Activated gamma-delta T cell treated with Interleukin-2 at 50 U/mL for 16 hours (primary cell): Measurements from ENCODE around the gene CDC27.
A peak's percentile ranks its signal among the peaks of the same experiment; 100 is the strongest.
"Not testable (repeated sequence)": the region's sequence is repeated elsewhere in the genome, so short reads cannot be mapped to it uniquely, and the experiment has no call there.

Experiments used
- DNase-seq: peaks from one replicate; pipeline ENCODE4 v3.0.0-alpha.2; 2020

CDC27 gene

GRCh38 chr17:47219621-47220475 lies 30.8 kb upstream of the CDC27 start:
- no peak for DNase-seq

- DNase-seq: no peak
Measured at GRCh38 chr17:47218896-47219430, 29.9 kb upstream of the CDC27 start.

- DNase-seq: not testable (repeated sequence)
Measured at GRCh38 chr17:47217279-47217678, 28.2 kb upstream of the CDC27 start.

GRCh38 chr17:47216821-47217220 lies 27.7 kb upstream of the CDC27 start:
- DNase-seq: not testable (repeated sequence)

- no peak for DNase-seq
Measured at GRCh38 chr17:47214931-47215330, 25.8 kb upstream of the CDC27 start.

- no peak for DNase-seq
Measured at GRCh38 chr17:47213540-47213939, 24.4 kb upstream of the CDC27 start.

- DNase-seq: no peak
Measured at GRCh38 chr17:47212458-47212857, 23.4 kb upstream of the CDC27 start.

GRCh38 chr17:47210779-47211178 lies 21.7 kb upstream of the CDC27 start:
- DNase-seq: no peak

- DNase-seq: no peak
Measured at GRCh38 chr17:47210105-47210504, 21.0 kb upstream of the CDC27 start.

- DNase-seq: no peak
Measured at GRCh38 chr17:47209499-47209898, 20.4 kb upstream of the CDC27 start.

- DNase-seq: no peak
Measured at GRCh38 chr17:47208744-47209488, 19.8 kb upstream of the CDC27 start, which contains the start of gene MYL4. Gene MYL4 (plus strand): TSS chr17:47209348. CDS start chr17:47209423, 75 bp downstream.

GRCh38 chr17:47207143-47208067 lies 18.3 kb upstream of the CDC27 start:
- DNase-seq: no peak

GRCh38 chr17:47205419-47205963 lies 16.4 kb upstream of the CDC27 start:
- DNase-seq: peak; percentile 49

- peak; percentile 21 for DNase-seq
Measured at GRCh38 chr17:47204722-47205418, 15.8 kb upstream of the CDC27 start.

GRCh38 chr17:47203984-47204721 lies 15.1 kb upstream of the CDC27 start:
- peak; percentile 43 for DNase-seq

GRCh38 chr17:47201166-47201565 lies 12.1 kb upstream of the CDC27 start:
- DNase-seq: no peak

- DNase-seq: no peak
Measured at GRCh38 chr17:47200325-47200664, 11.2 kb upstream of the CDC27 start.

GRCh38 chr17:47199627-47200324 lies 10.7 kb upstream of the CDC27 start:
- no peak for DNase-seq

- no peak for DNase-seq
Measured at GRCh38 chr17:47197821-47198220, 8.7 kb upstream of the CDC27 start.

- DNase-seq: no peak
Measured at GRCh38 chr17:47193931-47194511, 4.9 kb upstream of the CDC27 start.
